ENCODE results near the gene S100A5.
"Not testable (repeated sequence)": the region's sequence is repeated elsewhere in the genome, so short reads cannot be mapped to it uniquely, and the experiment has no call there.

Gene S100A5

DNA sequence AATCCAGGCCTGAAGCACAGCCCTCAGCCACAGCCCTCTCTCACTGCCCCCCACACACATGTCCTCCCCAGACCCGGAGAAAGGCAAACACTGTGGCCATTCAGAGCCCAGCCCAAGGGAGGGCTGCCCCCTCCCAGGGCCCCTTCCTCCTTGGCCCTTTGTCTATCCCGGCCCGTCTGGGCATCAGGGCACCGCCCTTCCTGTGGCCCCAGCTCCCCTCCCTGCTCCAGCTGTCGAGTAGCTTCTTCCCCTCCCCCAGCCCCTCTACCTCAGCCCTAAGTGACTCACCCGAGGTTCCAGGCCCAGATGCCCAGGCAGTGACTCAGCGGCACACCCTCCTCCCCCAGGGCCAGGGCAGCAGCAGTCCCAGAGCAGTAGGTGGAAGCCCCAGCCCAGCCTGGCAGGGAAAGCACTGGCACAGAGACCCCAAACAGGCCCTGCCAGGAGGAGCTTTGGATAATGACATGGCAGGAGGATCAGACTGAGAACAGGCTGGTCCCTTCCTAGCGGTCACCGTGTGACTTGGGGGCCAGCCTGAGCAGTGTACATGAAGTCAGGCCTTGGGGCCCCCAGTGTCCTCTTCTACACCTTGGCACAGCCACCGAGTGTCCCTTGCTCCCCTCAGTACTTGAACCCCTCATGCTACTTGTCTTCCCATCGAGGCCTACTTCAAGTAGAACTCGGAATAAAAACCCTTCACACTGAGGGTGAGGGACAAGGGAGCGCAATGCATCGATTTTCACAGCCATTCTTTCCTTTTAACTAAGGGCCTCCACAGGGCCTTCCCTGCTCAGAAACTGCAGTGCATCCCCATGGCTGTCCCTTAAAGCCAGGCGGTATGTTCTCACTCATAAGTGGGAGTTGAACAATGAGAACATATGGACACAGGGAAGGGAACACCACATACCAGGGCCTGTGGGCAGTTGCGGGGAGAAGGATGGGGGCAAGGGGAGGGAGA is 26.0 kb upstream of the S100A5 start:
- peak; percentile 88 for DNase-seq

DNA sequence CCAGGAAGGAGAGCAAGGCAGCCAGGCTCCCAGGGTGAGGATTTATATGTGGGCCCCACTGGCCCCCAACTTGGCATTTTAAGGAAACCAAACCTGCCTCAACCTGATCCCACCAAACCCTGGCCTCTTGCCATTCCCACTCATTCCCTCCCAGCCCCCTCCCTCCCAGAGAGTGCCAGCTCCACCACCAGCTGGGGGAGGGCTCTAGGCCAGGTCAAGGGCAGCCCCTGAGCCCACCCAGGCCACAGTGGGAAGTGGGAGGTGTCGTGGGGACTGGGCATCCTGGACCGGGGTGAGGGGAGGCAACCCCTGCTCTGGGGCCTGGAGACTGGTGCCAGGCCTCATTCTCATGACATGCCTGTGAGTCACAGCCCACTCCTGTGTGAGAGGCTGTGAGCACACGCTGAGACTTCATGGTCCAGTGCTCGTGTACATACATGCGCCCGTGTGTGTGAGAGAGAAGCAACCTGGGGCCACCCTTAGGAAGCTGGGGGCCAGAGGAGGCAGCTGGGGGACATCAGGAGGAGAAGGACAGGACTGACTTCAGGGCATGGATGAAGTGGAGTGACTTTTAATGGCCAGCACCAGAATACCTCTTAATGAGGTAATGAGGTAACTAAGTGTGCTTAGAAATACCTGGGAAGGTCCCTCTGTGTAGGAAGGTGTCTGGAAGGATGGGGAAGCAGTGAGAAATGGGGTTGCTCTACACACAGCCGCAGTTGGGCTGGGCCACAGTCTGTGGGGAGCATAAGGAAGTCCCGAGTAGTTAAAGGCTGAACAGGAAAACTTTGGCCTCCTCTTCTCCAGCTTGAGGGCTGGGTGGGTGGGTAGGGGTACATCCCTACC is 25.0 kb upstream of the S100A5 start, which contains the start of gene S100A2:
Gene S100A2 (minus strand): TSS at position 316 of the 846 bp plus-strand sequence. CDS start 1,967 bp downstream, outside the sequence.
- peak; percentile 66 for DNase-seq

DNA sequence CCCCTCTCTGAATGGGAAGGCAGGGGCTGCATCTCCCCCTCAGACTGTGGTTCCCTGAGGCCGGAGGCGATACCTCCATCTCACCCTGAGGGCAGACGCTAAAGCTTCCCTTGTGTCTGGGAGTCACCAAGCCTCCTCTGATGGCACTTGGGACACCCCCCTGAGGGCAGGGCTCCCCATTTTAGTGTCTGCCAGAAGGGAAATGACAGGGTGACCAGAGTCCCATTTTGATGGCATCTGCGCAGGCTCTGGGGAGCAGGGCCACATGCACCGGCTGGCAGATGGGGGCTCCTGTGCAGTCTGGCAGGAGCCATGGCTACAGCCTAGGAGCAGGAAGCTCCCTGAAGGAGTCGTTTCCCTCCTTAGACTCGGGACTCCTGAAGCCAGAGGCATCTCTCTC is 23.3 kb upstream of the S100A5 start:
- no peak for DNase-seq

DNA sequence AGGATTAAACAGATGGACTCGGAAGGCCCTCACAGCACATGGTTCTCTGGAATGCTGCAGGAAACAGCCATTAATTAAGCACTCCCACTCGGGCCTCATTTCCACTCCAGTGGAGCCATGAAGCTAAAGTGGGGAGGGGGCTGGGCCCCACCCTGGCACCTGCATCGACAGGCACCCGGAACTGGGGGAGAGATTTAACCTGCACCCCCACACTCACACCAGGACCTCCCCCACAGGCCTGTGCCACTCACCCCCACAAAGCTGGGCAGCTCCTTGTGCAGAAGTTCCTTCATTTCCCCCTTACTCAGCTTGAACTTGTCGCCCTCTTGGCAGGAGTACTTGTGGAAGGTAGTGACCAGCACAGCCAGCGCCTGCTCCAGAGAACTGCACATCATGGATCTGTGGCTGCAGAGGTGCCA is 22.8 kb upstream of the S100A5 start:
- no peak for DNase-seq

DNA sequence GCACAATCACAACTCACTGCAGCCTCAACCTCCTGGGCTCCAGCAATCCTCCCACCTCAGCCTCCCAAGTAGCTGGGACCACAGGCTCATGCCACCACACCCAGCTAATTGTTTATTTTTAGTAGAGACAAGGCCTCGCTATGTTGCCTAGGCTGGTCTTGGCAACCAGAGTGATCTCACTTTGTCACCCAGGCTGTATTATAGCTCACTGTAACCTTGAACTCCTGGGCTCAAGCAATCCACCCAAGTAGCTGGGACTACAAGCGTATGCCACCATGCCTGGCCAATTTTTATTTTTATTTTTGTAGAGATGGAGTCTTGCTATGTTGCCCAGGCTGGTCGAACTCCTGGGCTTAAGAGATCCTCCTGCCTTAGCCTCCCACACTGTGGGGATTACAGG is 21.3 kb upstream of the S100A5 start:
- DNase-seq, result not testable (repeated sequence)

DNA sequence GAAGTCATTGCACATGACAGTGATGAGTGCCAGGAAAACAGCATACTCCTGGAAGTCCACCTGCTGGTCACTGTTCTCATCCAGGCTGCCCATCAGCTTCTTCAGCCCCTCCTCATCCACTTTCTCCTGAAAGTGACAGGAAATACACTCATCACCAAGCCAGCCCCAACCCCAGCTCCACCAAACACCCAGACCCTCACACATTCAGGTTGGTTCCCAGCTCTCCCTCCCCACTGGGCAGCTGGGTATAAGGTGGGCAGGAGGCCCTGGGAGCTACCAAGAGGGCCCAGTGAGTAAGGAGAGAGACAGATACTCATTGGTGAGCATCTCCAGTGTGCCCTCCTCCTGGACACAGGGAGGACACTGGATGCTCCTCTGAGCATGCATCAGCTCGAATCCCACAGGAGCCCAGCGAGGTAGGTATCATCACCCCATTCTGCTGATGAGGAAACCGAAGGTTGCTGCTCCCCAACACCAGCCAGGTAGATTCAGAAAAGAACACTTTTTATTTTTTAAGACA is 20.8 kb upstream of the S100A5 start:
- DNase-seq, result no peak

DNA sequence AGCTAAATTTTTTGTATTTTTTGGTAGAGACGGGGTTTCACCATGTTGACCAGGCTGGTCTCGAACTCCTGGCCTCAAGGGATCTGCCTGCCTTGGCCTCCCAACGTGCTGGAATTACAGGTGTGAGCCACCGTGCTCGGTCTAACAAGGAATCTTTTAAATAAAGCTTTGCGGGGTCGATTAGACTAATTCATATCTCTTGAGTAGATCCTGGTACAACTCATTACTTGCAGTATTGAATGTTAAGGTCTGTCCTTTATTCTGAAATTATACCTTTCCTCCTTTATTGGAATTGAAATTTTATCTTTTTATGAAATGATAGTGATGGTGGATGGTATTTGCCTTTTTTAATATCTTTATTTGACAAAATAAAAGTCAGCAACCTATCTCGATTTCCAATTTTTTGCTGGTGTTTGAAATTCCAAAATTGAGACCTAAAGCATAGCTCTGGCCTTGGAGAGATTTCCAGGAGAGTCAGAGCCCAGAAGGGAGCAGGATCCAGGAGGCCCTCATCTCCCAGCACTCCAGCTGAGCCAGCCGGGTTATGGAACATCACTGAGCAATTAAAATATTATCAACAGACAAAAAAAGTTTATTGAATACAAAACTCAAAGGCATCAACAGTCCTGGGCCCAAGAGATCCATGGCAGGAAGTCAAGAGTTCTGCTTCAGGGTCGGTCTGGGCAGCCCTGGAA is 20.2 kb upstream of the S100A5 start:
- no peak for DNase-seq

DNA sequence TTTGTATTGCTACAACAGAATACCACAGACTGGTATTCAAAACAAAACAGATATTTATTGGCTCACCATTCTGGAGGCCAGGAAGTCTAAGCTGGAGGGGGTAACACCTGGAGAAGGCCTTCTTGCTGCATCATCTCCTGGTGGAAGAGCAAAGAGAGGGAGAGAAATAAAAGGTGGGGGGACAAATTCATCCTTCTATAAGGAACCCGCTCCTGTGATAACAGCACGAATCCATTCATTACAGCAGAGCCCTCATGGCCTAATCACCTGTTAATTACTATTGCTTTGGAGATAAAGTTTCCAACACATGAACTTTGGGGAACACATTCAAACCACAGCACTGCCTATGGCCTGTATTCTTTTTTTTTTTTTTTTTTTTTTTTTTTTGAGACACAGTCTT is 19.5 kb upstream of the S100A5 start:
- no peak for DNase-seq

DNA sequence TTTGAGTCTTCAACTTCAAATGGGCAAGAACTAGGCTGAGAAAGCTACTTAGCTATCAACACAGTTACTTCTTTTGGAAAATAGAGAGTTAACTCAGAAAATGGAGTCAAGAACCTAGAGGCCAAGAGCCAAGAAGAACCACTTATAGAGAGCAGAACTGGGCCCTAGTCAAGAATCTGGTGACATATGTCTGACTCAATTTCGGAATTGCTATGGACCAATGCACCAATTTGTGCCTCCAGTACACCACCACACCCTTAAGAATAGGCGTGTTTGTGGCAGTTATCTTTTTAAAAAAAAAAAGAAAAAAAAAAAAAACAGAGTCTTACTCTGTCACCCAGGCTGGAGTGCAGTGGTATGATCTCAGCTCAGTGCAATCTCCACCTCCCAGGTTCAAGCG is 17.1 kb upstream of the S100A5 start:
- DNase-seq, result no peak

DNA sequence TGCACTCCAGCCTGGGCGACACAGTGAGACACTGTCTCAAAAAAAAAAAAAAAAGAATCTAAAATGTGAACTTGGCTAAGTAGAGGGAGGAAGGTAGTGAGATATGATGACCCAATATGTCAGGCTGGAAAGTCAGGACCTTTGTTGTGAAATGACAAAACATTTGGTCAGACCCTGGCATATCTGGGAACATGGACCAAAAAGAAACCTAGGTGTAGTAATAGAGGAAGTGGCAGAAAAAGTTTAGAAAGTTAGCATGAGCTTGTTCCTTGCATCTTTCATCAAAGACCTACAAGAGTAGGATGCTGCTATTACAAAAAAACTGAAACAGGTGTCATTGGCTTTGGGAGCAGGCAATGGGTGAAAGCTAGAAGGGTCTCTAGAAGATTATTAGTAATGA is 15.6 kb upstream of the S100A5 start:
- DNase-seq, result no peak

DNA sequence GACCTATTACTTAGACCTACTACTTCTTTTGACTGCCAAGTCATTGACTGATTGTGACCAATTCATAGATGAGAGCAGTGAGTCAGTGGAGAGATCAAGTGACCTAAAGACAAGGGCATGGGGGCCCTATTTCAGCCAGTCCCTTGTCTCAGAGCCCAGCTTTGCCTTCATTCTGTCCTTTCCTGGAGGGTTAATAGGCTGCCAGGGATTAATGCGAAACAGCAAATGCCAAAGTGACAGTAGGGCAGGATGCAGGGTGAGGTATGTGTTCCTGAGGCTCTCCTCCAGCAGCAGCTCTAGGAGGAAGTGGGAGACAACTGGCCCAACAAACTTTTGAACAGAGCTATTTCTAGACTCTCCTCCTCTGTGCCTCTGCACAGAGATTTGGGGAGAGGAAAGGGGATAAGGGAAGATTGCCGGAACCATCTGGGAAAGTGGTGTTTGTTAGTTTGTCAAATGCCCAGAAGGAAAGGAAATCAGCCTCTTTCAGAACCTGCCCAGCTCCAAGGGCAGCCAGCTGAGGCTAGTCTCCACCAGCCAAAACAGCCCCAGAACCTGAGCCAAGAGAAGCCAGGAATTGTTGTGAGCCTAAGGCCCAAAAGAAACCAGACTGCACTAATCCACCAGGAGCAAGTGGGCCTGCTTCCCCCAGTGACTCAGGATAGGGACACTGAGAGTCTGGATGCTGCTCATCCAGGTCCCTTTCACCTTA is 13.3 kb upstream of the S100A5 start:
- DNase-seq, result no peak

DNA sequence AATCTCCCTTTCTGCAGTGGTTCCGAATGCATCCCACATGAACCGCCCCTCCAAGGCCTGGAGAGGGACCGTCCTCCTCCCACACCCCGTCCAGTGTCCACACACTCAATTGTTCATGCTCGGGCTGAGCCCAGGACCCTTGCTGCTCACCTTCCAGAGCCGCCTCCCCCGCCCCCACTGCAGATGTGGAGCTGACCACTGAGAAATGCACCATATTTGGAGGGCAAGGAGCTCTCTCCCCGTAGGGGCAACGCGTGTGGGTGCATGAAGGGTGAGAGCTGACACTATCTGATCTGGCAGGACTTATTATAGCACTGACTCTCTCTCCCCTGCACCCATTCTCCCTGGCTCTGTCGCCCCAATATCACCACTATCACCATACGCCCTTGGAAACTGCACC is 12.4 kb upstream of the S100A5 start:
- no peak for DNase-seq

DNA sequence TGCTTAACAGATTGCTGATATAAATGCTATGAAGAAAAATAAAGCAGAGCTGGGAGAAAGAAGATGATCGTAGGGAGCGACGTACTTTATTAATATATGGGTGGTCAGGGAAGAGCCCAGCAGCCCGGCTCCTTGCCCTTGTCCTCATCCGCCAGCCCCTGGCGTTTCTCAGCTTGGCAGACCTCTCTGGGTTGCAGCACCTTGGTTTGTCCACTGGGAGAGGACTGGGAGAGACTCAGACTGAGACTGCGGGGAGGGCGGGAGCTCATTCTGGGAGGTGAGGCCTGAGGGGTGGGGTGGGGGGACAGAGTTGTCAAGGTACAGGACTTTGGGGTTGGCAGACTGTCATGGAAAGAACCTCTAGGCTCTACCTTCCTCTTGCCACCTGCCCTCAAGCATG is 11.6 kb upstream of the S100A5 start:
- DNase-seq, result no peak

DNA sequence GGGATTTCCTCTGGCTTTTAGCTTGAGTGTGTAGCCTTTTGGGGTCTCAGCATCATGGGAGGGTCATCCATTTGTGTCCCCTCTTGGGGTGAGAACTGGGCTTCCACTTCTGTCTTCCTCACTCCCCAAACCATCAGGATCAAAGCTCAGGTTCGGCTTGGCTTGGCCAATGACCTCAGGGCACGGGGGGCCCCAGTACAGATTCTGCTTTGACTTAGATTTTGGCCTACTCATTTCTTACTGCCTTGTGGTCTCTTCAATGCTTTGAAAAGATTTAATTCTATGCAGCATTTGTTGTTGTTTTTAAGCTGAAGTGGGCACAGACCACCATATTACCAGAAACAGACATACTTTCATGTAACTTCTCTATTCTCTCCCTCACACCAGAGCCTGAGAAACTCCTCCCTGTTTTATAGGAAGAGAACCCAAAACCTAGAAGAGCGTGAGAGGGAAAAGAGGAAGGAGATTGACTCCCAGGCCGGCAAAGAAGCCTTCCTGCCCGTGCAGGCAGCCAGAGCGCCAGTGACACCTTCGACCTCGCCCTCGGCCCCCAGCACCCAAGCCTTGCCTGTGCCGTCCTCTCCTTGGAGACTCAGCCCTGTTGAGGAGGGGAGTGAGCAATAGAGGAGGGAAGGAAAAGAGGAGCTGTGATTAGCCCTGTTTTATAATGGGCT is 10.2 kb upstream of the S100A5 start:
- DNase-seq, result peak; percentile 34

DNA sequence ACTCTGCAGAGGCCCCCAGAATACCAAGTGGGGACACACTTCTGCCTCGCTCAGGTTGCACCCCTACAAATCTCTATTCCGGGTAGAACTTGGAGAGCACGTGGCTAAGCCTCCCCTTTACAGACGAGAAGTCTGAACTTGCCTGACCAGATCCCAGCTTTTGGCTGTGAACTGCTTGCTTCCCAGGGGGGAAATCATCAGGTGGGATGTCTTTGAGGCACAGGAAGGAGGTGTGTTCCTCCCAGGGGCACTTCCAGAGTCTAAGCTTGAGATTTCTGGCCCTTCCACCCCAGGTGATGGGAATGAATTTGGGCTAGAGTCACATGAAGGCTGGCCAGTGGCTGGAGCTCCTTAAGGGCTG is 9.6 kb upstream of the S100A5 start:
- DNase-seq, result no peak

DNA sequence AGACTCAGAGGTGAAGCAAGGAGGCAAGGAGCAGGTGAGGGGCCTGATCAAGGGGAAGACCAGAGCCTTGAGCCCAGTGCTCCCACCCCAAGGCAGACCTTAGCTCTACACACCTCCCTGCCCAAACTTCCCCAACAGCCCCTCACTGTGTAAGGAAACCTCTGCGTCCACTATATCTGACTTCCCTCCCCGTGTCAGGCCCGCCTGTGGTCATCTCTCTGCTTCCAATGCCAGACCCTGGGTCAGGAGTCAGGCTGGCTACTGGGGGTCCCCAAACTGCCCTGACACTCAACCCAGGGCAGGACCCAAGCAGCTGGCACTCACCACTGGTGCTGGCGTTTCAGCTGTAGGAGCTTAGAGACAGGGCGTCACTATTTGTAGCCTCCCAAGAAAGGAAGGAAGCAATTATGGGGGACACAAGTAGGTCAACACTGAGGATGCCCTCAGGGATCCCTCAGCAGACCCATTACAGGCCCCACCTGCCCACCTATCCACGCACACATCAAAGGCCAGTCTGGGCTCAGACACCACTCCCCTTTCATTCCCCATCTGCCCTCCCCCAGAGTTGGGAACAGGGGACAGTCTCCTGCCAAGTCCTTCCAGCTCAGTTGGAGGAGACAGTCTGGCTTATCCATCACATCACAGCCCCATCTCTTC is 9.1 kb upstream of the S100A5 start:
- no peak for DNase-seq

DNA sequence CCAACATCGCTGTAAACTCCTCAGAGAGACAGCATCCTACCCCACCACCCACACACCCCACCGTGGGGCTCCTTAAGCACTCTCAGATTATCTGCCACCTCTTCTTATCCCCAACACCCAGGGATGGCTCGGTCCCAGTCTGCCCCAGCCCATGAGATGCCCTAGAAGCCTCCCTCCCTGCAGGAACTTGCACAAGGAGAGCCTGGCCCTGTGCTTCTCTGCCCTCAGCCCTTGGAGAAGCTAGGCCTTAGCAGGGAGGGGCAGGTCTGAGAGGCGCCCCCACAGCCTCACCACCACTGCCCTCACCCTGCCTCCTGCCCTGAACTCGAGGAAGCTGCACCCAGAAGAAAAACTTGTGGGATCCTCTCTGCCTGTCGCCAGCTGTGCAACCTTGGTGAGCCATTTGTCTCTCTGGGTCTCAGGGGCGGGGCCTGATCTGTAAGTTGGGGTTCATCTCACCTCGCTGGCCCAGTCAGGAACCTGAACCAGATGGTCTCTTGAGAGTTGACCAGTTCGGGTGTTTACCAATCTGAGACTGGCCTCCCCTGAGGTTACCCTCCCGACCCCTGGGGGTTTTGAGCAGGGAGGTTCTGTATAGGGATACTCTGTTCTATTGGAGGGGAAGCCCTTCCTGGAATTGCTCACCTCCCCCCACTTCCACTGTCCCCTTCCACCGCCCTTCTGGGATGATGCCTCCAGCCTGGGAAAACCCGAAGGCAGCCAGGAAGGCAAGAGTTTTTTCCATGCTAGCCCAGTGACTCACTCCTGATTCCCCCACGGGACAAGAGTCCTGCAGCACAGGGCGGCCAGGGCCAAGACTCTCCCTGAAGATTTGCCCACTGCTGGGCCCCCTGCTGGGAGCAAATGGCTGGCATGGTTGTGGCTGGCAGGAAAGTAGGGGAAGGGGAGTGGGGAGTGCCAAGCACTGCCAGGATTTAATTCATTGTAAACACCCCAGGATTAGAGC is 8.3 kb upstream of the S100A5 start, which contains the start of gene S100A3:
Gene S100A3 (minus strand): TSS at position 537 of the 967 bp plus-strand sequence. CDS start 773 bp downstream, outside the sequence.
- DNase-seq, result no peak

DNA sequence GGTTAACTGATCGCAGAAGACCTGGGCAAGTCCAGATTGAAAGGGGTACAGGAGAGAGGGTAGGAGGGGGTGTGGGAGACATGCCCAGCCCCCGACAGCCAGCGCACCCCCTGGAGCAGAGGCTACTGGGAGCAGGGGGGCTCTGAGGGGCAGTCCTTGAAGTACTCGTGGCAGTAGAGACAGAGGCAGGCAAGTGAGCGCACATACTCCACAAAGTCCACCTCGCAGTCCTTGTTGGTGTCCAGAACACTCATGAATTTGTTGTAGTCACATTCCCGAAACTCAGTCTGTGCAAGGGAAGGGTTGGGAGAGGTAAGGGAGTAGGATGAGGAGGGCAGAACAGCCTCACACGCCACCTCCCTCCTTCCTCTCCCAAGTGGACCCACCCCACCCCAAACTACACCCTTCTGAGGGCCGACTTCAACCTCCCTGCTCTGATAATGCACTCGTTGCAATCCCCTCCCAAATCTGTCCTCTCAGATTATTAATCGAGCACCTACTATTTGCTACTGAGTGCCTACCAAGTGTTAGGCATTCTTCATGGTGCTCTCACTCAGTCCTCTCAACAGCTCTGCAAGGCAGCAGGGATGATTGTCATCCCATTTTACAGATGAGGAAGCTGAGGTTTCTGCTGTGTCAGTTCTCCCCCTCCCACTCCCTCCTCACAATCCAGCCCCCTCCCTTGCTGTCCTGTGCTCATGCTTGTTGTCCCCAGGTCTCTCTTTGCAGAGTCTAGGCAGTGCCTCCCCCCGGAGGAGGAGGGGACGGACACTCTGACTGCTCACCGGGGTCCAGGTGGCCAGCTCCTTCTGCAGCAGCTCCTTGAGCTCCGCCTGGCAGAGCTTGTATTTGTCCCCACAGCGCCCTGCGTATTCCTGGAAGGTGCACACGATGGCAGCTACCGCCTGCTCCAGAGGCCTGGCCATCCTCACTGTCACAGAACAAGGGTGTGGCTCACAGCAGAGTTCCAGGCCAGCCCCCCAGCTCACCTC is 7.1 kb upstream of the S100A5 start:
- no peak for DNase-seq
